Adrenal gland (tissue), 12 donors: Measurements from ENCODE around the gene DMAC2. TPM values are rescaled to one million over a fixed set of nuclear protein-coding genes. Genes with fewer than 3 reads are reported as not detected.
A peak's percentile ranks its signal among the peaks of the same experiment; 100 is the strongest.

Experiments used
- DNase-seq, 7 donors: peaks; one replicate each; pipeline ENCODE4 v3.0.0-alpha.2; 2019 to 2020
- H3K27ac ChIP-seq, 5 donors: fragments of 200-600 bp; sonication (generic) in 4 of 5; 1 replicate in 3 of 5; 2 replicates in 2 of 5; pipeline versions ENCODE4 v1.5.1 to v1.8.0; 2016 to 2020; ENCODE audit warnings: mild to moderate bottlenecking in 1 of 5
- H3K27me3 ChIP-seq: fragments of 200-600 bp; 2 replicates; pipeline ENCODE4 v1.8.0; 2021
- H3K36me3 ChIP-seq, 2 donors: fragments of 200-600 bp; replicated peaks in 1 of 2; 1 replicate in 1 of 2; 2 replicates in 1 of 2; pipeline versions ENCODE4 v1.5.1 to v1.8.0; 2018 to 2022
- H3K4me1 ChIP-seq, 2 donors: fragments of 200-600 bp; replicated peaks in 1 of 2; 1 replicate in 1 of 2; 2 replicates in 1 of 2; pipeline versions ENCODE4 v1.5.1 to v1.8.0; 2018 to 2021
- H3K4me3 ChIP-seq, 4 donors: fragments of 200-600 bp; sonication (generic) in 3 of 4; one replicate each; pipeline ENCODE4 v1.5.1; 2016 to 2018
- H3K9me3 ChIP-seq, 3 donors: fragments of 200-600 bp; sonication (generic) in 1 of 3; replicated peaks in 1 of 3; 1 replicate in 2 of 3; 2 replicates in 1 of 3; pipeline versions ENCODE4 v1.5.1 to v1.8.0; 2016 to 2021
- CTCF ChIP-seq, 6 experiments: fragments of 450-650 bp in 4 of 6; fragments of 200-600 bp in 2 of 6; sonication (generic) in 1 of 6; IDR thresholded peaks; 1 replicate in 5 of 6; 2 replicates in 1 of 6; pipeline versions ENCODE4 v1.5.1 to v1.8.0; 2016 to 2021; ENCODE audit warnings: antibody characterized with exemption in 6 of 6, mild to moderate bottlenecking in 2 of 6, moderate library complexity in 1 of 6
- POLR2A ChIP-seq, 2 donors: fragments of 450-650 bp; IDR thresholded peaks; one replicate each; pipeline ENCODE4 v1.6.1; 2017; ENCODE audit warnings: antibody characterized with exemption in 2 of 2, mild to moderate bottlenecking in 2 of 2, moderate library complexity in 1 of 2
- WGBS, 4 donors: extraction: QIAGEN DNeasy Blood & Tissue Kit in 2 of 4; methylation state at CpG; one replicate each; pipeline versions ENCODE4 v1.1.5 to v1.1.7; 2013 to 2017; 5-methylcytosine and 5-hydroxymethylcytosine counted together
- intact Hi-C, 2 donors: fragments of 100-400 bp; cut with DNase I; formaldehyde crosslinking; loops; one replicate each; pipeline versions ENCODE4 v1.14.1 to v1.15.0; 2022 to 2023
- polyA plus RNA-seq, 3 donors: library from polyadenylated mRNA; stranded (reverse); fragments of 200-250 nt in 2 of 3; fragments of 350-450 nt in 1 of 3; fragmentation: Illumina TruSeq in 1 of 3; extraction: RNeasy Lipid Tissue Mini Kit (QIAGEN cat#74804) in 1 of 3; gene quantifications; one replicate each; pipeline ENCODE4 v1.2.3, GENCODE V29; 2013 to 2014
- total RNA-seq, 9 donors: library from RNA; depleted of rRNA in 4 of 9; stranded (reverse); fragments of >200 nt in 4 of 9; fragments of 120-200 nt in 1 of 9; fragmentation: NEBNext Ultra II Directional in 1 of 9; extraction: Animal tissue kit (Norgen Biotek cat#: 25700) in 1 of 9; gene quantifications; one replicate each; pipeline versions ENCODE4 v1.1.0 to v1.2.4, GENCODE V29; 2013 to 2023
- donor health status: healthy with polysubstance abuse.
- donor health status: Bipolar disorder and iron deficiency.
- donor health status: DM: yes; HTN: yes; CAD: no.
- donor health status: DM: no; HTN: no; CAD: no.
- donor health status: DM: no; HTN: no; CAD: no.
- donor health status: DM: yes; HTN: yes; CAD: no.

The DMAC2 gene
- total and polyA plus RNA-seq, 12 donors = 30.7 to 60.9 (median 46.2) TPM

- intact Hi-C loops = loop anchor here (5.0 to 10.0 kb wide), 2 partner anchors 89 to 127 kb away; no protein-coding TSS in a partner anchor
- no peaks in the 10 kb centered on the region for H3K36me3 ChIP-seq
- no peak overlapping the region for H3K4me3 ChIP-seq
- WGBS, 4 donors = 52 to 59% (median 53%) methylated on average over 2 to 5 of the region's 5 CpGs
- no peak for DNase-seq
- TF ChIP-seq CTCF (IDR thresholded peaks at IDR 0.05) = no peak
- TF ChIP-seq POLR2A (IDR thresholded peaks at IDR 0.05) = no peak
- H3K27me3 ChIP-seq = no peaks in the 10 kb centered on the region
- H3K9me3 ChIP-seq = no peaks in the 10 kb centered on the region
- H3K27ac ChIP-seq = no peak overlapping the region
- no peaks in the 10 kb centered on the region for H3K4me1 ChIP-seq
These were observed 5.9 kb upstream of the DMAC2 start for GRCh38 chr19:41445575-41445974.

GRCh38 chr19:41443813-41444455 lies 4.2 kb upstream of the DMAC2 start:
- H3K27me3 ChIP-seq = no peaks in the 10 kb centered on the region
- H3K4me1 ChIP-seq = peaks cover 4% of the 10 kb centered on the region in 2 donors
- WGBS, 4 donors = 56 to 79% (median 62%) methylated on average over 6 of the region's 6 CpGs
- intact Hi-C loops = loop anchor here in 1 of 2 donors (10.0 kb wide), 1 partner anchor 91 kb away; no protein-coding TSS in a partner anchor
- DNase-seq = peak in 1 of 7 donors; percentile 33
- H3K9me3 ChIP-seq = no peaks in the 10 kb centered on the region
- H3K27ac ChIP-seq = no peak overlapping the region
- no peak overlapping the region for H3K4me3 ChIP-seq
- TF ChIP-seq CTCF (IDR thresholded peaks at IDR 0.05) (no peak), POLR2A (IDR thresholded peaks at IDR 0.05) (no peak)
- H3K36me3 ChIP-seq = no peaks in the 10 kb centered on the region

- Histone ChIP-seq H3K27ac (no peak within 1 kb of the TSS), H3K36me3 (peaks cover 0 to 3% of the 10 kb centered on the region in 2 donors), H3K9me3 (no peaks in the 10 kb centered on the region), H3K27me3 (no peaks in the 10 kb centered on the region), H3K4me1 (peaks cover 5 to 13% of the 10 kb centered on the region in 2 donors), H3K4me3 (no peak within 1 kb of the TSS)
- TF ChIP-seq CTCF (IDR thresholded peaks at IDR 0.05) = no peak
- TF ChIP-seq POLR2A (IDR thresholded peaks at IDR 0.05) = no peak
- intact Hi-C loops = loop anchor here in 1 of 2 donors (10.0 kb wide), 1 partner anchor 92 kb away; no protein-coding TSS in a partner anchor
- DNase-seq = peak in 1 of 7 donors; percentile 42
- WGBS, 4 donors = 56 to 68% (median 64%) methylated on average over 6 to 7 of the region's 7 CpGs
These were observed 3.0 kb upstream of the DMAC2 start, which contains the start of gene ERICH4 for GRCh38 chr19:41442473-41443355. ERICH4 (plus strand) TSS chr19:41443156; CDS start chr19:41443170, 14 bp downstream.
